ENCODE results near the gene RAI2.

The RAI2 gene

GRCh38 chrX:17860811-17861488 lies at the start of gene RAI2:
Gene RAI2, minus strand, starts transcription at chrX:17861298. Its CDS starts 59,288 bp downstream, at chrX:17802010.
- no peak for DNase-seq (ENCODE audit: low spot score)

GRCh38 chrX:17888421-17888820 lies 27.3 kb upstream of the RAI2 start:
- no peak for DNase-seq (ENCODE audit: low spot score)

GRCh38 chrX:17882680-17883079 lies 21.6 kb upstream of the RAI2 start:
- DNase-seq (ENCODE audit: low spot score), result no peak

GRCh38 chrX:17878028-17878670 lies 17.1 kb upstream of the RAI2 start:
- no peak for DNase-seq (ENCODE audit: low spot score)

GRCh38 chrX:17876135-17876534 lies 15.0 kb upstream of the RAI2 start:
- DNase-seq (ENCODE audit: low spot score), result no peak

- DNase-seq (ENCODE audit: low spot score), result no peak
These were observed 8.5 kb upstream of the RAI2 start for GRCh38 chrX:17869580-17869979.

- DNase-seq (ENCODE audit: low spot score), result no peak
These were observed 452 bp upstream of the RAI2 start for GRCh38 chrX:17861489-17862011.

GRCh38 chrX:17860179-17860780 lies 818 bp downstream of the RAI2 start:
- no peak for DNase-seq (ENCODE audit: low spot score)

GRCh38 chrX:17859609-17860178 lies 1.4 kb downstream of the RAI2 start:
- DNase-seq (ENCODE audit: low spot score), result no peak

- no peak for DNase-seq (ENCODE audit: low spot score)
These were observed 6.6 kb downstream of the RAI2 start for GRCh38 chrX:17854531-17854930.

GRCh38 chrX:17854069-17854468 lies 7.0 kb downstream of the RAI2 start:
- DNase-seq (ENCODE audit: low spot score), result no peak

GRCh38 chrX:17851874-17852273 lies 9.2 kb downstream of the RAI2 start:
- DNase-seq (ENCODE audit: low spot score), result no peak

GRCh38 chrX:17848545-17849265 lies 12.4 kb downstream of the RAI2 start:
- DNase-seq (ENCODE audit: low spot score), result no peak

GRCh38 chrX:17846045-17846444 lies 15.1 kb downstream of the RAI2 start:
- DNase-seq (ENCODE audit: low spot score), result no peak

GRCh38 chrX:17844236-17844635 lies 16.9 kb downstream of the RAI2 start:
- no peak for DNase-seq (ENCODE audit: low spot score)

- DNase-seq (ENCODE audit: low spot score), result no peak
These were observed 18.2 kb downstream of the RAI2 start for GRCh38 chrX:17842769-17843525.

GRCh38 chrX:17839269-17839668 lies 21.8 kb downstream of the RAI2 start:
- DNase-seq (ENCODE audit: low spot score), result no peak

GRCh38 chrX:17836830-17837229 lies 24.3 kb downstream of the RAI2 start:
- no peak for DNase-seq (ENCODE audit: low spot score)

GRCh38 chrX:17833954-17834353 lies 27.1 kb downstream of the RAI2 start:
- DNase-seq (ENCODE audit: low spot score), result no peak

GRCh38 chrX:17831255-17831654 lies 29.8 kb downstream of the RAI2 start:
- no peak for DNase-seq (ENCODE audit: low spot score)

- DNase-seq (ENCODE audit: low spot score), result no peak
These were observed 30.9 kb downstream of the RAI2 start for GRCh38 chrX:17830211-17830610.

Data from left forelimb (tissue), 1 donor.